SK-N-MC (cell line): ENCODE measurements around the gene S100A9.

ENCODE experiments used
- EZH2 ChIP-seq: fragments of 200-600 bp; sonication (generic); IDR thresholded peaks from one replicate; pipeline ENCODE4 v1.6.1; 2017; ENCODE audit warnings: antibody characterized with exemption
- FOXP2 ChIP-seq: optimal IDR thresholded peaks from 2 replicates; pipeline ENCODE3; 2011; ENCODE audit warnings: mild to moderate bottlenecking, moderate library complexity; ENCODE audit not compliant: insufficient read depth; ENCODE audit errors: extremely low read length, control extremely low read depth
- POLR2AphosphoS5 ChIP-seq: IDR thresholded peaks from 2 replicates; pipeline ENCODE4 v1.6.1; 2012; ENCODE audit warnings: mild to moderate bottlenecking, low read depth, low read length, borderline replicate concordance

GRCh38 chr1:153362187-153362775 lies 4.6 kb downstream of the S100A9 start:
- no peak for TF ChIP-seq POLR2AphosphoS5
- TF ChIP-seq EZH2: no peak
- no peak for TF ChIP-seq FOXP2
